ENCODE results near the gene RNF148. TPM values are rescaled to one million over a fixed set of nuclear protein-coding genes. Genes with fewer than 3 reads are reported as not detected.

Gene RNF148
- total and polyA plus RNA-seq, 2 experiments from 2014 or later: 2.2 TPM; not detected in 1

DNA sequence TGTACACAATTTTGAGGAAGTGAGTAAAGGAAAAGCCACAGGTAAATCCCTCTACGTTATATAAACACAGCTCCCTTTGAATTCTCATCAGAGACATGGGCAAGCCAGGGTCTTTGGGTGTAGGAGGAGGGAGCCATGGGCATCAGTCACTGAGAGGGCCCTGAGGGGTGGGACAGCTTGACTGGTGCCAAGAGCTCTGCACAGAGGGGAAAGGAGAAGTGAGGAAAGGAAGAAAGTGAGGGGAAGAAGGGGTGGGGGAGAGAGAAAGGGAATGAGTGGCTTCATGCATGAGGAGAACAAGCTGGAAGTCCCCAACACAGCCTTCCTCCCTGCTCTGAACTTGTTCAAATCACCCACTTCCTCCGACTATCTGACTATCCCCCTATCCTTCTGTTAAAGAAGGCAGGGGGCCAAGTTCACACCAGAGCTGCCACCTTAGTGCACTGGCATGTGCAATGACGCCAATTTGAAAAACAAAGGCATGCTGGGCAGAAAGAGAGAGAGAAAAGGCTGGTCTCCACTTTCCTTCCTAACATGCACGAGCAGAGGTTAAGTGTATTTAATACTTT lies 16.4 kb upstream of the RNF148 start (continued):
- TF ChIP-seq, protein P1, sequence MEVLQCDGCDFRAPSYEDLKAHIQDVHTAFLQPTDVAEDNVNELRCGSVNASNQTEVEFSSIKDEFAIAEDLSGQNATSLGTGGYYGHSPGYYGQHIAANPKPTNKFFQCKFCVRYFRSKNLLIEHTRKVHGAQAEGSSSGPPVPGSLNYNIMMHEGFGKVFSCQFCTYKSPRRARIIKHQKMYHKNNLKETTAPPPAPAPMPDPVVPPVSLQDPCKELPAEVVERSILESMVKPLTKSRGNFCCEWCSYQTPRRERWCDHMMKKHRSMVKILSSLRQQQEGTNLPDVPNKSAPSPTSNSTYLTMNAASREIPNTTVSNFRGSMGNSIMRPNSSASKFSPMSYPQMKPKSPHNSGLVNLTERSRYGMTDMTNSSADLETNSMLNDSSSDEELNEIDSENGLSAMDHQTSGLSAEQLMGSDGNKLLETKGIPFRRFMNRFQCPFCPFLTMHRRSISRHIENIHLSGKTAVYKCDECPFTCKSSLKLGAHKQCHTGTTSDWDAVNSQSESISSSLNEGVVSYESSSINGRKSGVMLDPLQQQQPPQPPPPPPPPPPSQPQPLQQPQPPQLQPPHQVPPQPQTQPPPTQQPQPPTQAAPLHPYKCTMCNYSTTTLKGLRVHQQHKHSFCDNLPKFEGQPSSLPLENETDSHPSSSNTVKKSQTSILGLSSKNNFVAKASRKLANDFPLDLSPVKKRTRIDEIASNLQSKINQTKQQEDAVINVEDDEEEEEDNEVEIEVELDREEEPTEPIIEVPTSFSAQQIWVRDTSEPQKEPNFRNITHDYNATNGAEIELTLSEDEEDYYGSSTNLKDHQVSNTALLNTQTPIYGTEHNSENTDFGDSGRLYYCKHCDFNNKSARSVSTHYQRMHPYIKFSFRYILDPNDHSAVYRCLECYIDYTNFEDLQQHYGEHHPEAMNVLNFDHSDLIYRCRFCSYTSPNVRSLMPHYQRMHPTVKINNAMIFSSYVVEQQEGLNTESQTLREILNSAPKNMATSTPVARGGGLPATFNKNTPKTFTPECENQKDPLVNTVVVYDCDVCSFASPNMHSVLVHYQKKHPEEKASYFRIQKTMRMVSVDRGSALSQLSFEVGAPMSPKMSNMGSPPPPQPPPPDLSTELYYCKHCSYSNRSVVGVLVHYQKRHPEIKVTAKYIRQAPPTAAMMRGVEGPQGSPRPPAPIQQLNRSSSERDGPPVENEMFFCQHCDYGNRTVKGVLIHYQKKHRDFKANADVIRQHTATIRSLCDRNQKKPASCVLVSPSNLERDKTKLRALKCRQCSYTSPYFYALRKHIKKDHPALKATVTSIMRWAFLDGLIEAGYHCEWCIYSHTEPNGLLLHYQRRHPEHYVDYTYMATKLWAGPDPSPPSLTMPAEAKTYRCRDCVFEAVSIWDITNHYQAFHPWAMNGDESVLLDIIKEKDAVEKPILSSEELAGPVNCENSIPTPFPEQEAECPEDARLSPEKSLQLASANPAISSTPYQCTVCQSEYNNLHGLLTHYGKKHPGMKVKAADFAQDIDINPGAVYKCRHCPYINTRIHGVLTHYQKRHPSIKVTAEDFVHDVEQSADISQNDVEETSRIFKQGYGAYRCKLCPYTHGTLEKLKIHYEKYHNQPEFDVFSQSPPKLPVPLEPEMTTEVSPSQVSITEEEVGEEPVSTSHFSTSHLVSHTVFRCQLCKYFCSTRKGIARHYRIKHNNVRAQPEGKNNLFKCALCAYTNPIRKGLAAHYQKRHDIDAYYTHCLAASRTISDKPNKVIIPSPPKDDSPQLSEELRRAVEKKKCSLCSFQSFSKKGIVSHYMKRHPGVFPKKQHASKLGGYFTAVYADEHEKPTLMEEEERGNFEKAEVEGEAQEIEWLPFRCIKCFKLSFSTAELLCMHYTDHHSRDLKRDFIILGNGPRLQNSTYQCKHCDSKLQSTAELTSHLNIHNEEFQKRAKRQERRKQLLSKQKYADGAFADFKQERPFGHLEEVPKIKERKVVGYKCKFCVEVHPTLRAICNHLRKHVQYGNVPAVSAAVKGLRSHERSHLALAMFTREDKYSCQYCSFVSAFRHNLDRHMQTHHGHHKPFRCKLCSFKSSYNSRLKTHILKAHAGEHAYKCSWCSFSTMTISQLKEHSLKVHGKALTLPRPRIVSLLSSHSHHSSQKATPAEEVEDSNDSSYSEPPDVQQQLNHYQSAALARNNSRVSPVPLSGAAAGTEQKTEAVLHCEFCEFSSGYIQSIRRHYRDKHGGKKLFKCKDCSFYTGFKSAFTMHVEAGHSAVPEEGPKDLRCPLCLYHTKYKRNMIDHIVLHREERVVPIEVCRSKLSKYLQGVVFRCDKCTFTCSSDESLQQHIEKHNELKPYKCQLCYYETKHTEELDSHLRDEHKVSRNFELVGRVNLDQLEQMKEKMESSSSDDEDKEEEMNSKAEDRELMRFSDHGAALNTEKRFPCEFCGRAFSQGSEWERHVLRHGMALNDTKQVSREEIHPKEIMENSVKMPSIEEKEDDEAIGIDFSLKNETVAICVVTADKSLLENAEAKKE (CRISPR knock-in tag; IDR thresholded peaks at IDR 0.05): no peak
- TF ChIP-seq STAT1 (IDR thresholded peaks at IDR 0.05; ENCODE audit: unreplicated experiment) (no peak), ZNF331 (CRISPR knock-in tag; IDR thresholded peaks at IDR 0.05; ENCODE audit: low read depth) (no peak), CTCF (conservative IDR thresholded peaks at IDR 0.05; ENCODE audit: low read depth in 2 of 2) (no peak), EZH2 (IDR thresholded peaks at IDR 0.05; ENCODE audit: low read depth, unreplicated experiment) (no peak), CREB1 (CRISPR knock-in tag; IDR thresholded peaks at IDR 0.05; ENCODE audit: low read depth) (no peak), ZNF114 (CRISPR knock-in tag; IDR thresholded peaks at IDR 0.05) (no peak), POLR2AphosphoS5 (IDR thresholded peaks at IDR 0.05; ENCODE audit: low read depth) (no peak), NANOG (IDR thresholded peaks at IDR 0.05; ENCODE audit: borderline replicate concordance) (no peak), JUNB (IDR thresholded peaks at IDR 0.05; ENCODE audit: unreplicated experiment) (no peak)
- TF ChIP-seq, protein P2, sequence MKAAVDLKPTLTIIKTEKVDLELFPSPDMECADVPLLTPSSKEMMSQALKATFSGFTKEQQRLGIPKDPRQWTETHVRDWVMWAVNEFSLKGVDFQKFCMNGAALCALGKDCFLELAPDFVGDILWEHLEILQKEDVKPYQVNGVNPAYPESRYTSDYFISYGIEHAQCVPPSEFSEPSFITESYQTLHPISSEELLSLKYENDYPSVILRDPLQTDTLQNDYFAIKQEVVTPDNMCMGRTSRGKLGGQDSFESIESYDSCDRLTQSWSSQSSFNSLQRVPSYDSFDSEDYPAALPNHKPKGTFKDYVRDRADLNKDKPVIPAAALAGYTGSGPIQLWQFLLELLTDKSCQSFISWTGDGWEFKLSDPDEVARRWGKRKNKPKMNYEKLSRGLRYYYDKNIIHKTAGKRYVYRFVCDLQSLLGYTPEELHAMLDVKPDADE (IDR thresholded peaks at IDR 0.05): no peak
